Mesenteric fat pad (tissue), 1 donor: ENCODE results near the gene ATIC. TPM values are rescaled to one million over a fixed set of nuclear protein-coding genes. Genes with fewer than 3 reads are reported as not detected.

Experiments used
- DNase-seq: peaks from one replicate; pipeline ENCODE4 v3.0.0-alpha.2; 2020; ENCODE audit warnings: low spot score
- total RNA-seq: library from RNA; stranded (reverse); fragmentation: NEBNext Ultra II Directional; extraction: Animal tissue kit (Norgen Biotek cat#: 25700); gene quantifications from one replicate; pipeline ENCODE4 v1.2.1, GENCODE V29; 2021
- donor health status: DM: yes; HTN: yes; CAD: no.

Gene ATIC
- total RNA-seq, 1 donor from 2014 or later: 88.4 TPM

DNA sequence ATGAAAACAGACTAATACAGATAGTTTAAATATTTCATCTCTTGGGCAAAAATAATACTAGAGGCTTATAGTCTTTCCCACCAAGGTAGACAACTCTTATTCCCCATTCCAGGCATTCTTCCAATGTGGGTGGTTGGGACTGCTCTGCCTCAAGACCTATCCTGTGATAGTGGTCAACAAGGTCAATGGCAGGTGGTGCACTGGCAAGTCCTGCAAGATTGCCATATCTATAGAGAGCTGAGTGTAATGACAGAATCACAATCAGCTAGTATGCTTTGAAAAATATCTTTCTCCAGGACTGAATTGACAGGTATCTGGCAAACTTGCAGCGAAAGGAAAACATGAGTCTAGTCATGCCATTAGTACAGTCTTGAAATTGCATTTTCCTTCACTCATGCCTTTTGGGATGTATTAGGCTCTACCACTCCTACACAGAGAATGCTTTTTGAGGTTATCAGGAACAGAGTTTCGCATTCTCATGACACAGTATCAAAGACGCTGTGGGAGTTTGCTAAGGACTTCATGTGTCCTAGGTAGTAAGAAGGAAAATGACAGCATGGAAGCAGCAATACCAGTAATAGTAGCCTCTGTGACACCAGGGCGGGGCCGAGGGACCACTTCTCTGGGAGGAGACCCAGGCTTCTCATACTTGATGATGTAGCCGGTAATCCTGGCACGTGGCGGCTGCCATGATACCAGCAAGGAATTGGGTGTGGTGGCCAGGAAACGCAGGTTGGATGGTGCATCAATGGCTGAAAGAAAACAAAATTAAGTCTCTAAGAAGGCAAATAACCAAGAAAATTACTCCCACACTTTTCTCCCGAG is 63.0 kb downstream of the ATIC start:
- no peak for DNase-seq

DNA sequence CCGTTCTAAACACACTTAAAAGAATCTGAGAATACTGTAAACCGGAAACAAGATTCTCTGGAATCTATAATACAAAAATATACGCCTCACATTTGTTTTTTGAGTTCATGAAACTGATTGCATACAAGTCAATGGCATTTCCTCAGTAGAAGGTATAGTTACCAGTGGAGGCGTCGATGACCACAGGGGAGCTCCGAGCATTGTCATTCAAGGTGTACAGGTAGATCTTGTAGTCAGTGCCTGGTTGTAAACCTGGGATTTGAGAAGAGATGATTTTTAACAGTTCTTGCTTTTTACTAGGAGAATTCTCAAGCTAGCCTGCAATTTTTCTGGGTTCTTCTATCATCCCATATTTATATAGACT is 63.6 kb downstream of the ATIC start:
- no peak for DNase-seq

DNA sequence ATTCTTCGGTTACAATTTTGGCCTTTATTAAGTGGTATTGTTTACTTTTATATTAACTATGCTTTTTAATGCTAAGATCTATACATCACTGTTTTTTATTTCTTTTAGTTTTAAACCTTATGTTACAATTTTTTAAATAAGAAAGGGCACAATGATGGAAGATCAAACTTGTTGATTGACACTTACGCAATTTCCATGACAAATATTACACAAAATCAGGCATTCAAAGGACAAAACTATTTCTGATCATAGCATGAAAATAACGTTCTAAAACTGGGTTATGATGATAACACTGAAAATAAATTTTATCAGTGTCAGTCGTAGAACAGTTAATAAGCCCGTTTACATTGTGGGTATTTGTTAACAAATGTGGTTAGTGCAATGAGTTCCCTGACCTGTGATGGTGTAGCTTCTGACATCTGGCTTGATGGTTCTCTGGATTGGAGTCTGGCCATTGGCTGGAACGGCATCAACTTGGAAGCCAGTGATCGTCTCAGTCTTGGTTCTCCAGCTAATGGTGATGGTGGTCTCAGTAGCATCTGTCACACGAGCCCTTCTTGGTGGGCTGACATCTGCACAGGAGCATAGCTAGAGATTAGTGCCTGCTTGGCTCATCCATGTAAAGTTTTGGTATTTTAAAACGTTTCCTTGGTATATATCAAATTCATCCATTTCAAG is 64.4 kb downstream of the ATIC start:
- DNase-seq: no peak

DNA sequence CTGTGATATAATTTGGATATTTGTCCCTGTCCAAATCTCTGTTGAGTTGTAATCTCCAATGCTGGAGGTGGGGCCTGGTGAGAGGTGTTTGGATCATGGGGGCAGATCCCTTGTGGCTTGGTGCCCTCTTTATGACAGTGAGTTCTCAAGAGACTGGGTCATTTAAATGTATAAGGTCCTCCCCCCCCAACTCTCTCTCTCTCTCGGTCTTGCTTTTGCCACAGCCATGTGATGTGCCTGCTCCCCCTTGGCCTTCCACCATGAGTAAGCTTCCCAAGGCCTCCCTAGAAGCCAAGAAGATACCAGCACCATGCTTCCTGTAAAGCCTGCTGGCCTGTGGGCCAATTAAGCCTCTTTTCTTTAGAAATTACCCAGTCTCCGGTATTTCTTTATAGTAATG is 65.4 kb downstream of the ATIC start:
- no peak for DNase-seq

DNA sequence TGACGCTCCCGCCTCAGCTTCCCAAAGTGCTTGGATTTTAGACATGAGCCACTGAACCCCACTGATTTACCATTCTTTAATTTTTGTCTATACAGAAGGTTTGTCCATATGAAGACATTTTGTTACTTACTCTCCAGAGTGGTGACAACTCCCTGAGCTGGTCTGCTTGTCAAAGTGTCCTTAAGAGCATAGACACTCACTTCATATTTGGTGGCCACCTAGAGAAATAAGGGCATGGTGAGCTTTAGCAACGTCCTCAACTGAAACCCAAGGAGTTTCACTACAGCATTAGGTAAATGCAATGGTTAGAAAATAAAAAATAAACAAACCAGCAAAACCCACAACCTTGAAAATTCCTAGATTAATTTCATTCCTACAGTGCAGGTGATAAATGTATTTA is 66.2 kb downstream of the ATIC start:
- no peak for DNase-seq

DNA sequence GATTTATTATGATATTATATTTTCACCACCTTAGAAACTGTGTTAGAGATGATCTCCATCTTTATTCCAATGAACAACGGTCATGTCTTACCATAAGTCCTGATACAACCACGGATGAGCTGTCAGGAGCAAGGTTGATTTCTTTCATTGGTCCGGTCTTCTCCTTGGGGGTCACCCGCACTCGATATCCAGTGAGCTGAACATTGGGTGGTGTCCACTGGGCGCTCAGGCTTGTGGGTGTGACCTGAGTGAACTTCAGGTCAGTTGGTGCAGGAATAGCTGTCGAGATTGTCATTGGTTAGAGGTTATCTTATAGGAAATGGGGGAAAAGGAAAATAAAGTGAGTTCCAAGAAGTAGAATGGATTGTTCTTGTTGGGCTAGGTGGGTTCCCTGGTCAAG is 67.2 kb downstream of the ATIC start:
- DNase-seq: no peak

DNA sequence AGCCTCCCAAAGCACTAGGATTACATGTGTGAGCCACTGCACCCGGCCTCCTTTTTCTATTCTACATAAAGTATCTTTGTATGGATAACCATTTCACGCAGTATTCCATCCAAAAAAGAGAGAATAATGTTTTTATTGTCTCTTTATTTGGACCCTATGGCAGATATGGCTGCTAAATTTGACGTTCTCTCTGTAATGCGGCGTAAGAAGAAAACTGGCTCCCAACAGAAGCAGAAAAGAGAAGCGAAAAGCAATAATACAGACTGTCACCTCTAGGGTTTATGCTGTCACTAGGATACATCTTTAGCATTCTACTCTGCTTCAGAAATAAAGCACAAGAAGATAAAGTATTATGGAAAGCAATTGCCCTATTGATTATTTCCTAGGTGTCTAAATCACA is 68.1 kb downstream of the ATIC start:
- no peak for DNase-seq

DNA sequence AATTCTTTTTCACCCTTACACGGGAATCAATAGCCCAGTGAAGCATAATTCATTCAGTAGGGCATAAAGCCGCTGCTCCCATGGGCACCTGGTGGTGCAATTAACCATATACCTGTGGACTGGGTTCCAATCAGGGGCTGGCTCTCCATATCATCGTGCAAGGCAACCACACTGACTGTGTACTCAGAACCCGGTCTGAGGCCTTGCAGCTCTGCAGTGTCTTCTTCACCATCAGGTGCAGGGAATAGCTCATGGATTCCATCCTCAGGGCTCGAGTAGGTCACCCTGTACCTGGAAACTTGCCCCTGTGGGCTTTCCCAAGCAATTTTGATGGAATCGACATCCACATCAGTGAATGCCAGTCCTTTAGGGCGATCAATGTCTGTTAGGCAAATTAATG is 68.8 kb downstream of the ATIC start:
- DNase-seq: no peak

DNA sequence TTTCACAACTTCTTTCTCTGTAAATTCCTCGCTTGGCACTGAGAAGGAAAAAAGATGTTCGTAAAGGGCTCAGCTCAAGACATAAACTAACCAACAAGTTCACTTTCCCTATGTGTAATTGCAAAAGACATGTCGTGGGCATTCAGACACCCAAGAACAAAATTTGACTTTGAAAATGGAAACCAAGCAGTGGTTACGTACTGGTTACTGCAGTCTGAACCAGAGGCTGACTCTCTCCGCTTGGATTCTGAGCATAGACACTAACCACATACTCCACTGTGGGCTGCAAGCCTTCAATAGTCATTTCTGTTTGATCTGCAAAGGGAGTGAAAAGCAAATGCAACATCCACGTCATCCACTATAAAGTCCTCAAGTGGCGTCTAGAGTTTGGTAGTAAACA is 70.2 kb downstream of the ATIC start:
- DNase-seq: no peak

DNA sequence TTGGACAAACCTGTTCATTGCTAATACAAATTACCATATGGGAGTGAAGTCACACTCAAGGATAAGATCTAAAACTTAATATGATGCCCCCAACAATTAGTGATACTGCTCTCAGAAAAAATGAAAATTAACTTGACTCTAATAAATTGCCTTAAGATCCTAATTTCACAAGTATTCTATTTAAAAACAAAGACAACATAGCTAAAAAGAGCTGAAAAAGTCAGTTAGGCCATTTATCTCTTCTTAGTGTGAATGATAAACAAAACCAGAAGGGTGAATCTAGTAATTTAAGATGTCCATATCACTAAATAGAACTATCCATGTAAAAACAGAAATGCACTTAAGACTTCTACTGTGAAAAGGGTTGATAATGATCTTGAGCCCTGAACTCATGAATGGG is 70.6 kb downstream of the ATIC start:
- no peak for DNase-seq

DNA sequence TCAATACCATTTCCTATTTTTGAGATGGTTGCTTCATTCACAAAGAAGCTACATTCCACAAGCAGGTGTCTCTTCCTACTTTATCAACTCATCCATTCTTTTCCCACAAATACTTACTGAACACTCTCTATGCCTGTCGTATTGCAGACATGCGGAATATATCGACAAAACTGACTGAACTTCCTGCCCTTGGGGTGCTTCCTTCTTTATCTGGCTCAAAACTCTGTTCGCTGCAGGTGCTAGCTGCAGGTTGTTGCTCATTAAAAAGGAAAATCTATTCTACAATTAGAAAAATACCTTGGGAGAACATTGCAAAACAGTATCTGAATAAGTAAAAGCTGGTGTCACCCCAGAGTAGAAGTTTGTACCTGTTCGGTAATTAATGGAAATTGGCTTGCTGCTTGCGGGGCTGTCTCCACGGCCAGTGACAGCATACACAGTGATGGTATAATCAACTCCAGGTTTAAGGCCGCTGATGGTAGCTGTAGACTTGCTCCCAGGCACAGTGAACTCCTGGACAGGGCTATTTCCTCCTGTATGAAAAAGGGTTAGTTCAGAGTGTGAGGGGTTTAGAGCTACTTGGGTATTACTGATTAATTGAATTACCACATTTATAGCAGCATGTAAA is 71.9 kb downstream of the ATIC start:
- DNase-seq: no peak

DNA sequence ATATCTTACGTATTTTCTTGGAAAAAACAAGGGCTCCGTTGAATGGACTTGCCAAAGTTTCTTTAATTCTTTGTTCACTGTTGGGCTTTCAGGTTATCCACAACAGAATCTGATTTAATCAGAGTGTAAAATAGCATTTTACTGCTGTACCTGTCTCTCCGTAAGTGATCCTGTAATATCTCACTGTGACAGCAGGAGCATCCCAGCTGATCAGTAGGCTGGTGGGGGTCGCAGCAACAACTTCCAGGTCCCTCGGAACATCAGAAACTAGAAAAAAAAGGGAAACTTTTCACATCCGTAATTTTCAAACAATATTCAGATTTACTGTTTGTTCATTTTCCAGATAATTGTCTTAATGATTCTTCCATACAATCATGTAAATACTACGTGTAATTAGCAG is 72.9 kb downstream of the ATIC start:
- DNase-seq: no peak

DNA sequence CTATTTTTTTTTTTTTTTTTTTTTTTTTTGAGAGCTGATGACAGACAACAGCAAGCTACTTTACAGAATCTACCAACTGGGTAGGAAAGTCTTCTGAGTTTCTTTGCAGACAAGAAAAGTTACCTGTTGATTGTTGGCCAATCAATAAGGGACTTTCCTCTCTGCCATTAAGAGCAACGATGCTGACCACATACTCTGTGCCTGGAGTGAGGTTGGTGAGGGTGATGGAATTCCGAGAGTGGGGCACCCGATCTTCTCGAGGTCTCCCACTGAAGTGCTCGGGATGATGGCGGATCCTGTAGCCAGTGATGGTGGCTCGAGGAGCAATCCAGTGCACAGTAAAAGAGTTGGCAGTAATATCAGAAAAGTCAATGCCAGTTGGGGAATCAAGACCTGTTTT is 74.7 kb downstream of the ATIC start:
- no peak for DNase-seq

DNA sequence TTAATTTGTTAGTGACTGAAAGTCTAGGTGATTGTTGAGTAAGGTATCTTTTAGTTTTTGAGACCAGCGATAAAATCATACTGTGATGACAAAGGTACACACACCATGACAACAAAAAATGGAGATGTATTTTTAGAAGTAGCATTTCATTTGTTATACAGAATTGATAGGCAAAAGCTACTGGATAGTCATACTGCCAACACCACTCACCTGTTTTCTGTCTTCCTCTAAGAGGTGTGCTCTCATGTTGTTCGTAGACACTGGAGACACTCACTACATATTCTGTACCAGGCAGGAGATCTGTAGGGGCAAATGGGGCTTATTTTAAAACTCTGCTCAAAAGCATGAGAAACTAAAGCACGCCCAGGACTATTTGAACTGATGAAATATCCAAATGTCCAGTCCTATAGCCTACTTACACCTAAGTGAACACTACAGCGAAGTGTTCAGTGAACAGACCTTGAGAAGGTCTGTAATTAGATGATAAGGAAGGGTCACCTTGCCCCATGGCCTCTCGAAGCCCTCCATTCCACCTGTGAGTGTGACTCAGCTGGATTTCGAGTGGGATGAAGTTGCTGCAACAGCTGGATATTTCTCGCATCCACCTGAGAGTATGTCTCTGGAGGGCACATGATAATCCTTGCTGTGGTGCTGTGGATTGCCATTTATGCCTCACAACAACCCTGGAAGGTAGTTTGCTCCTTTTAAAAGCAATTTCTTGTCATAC is 76.3 kb downstream of the ATIC start:
- DNase-seq: no peak

DNA sequence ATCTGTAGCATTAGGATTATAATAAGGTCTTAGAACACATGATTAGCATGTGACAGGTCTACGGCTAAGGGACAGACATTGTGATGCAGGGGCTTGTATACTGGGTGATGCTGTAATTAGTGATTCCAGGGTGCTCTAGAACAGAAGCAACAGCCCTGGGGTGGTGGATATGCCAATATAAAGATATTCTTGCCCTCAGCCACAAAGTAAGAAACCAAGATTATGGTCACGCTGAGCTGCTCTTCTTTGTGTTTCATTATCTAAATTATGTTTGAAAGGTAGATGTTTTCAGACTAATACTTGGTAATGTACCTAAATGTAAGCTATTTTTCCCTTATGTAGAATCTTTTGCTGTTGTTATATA is 78.7 kb downstream of the ATIC start:
- no peak for DNase-seq

DNA sequence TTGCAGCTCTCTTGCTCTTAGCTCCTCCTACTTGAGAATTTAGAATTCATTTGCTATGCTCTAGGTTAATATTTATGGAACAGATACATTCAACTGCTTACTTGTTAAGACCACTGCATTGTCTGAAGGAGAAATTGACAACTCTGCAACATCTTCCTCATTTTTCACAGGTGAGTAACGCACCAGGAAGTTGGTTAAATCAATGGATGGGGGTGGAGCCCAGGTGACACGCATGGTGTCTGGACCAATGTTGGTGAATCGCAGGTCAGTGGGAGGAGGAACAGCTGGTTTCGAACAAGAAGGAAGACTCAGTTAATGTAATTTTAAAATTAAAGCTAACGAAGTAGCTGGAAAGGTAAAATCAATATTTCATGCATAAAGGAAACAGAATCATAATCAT is 79.7 kb downstream of the ATIC start:
- DNase-seq: no peak

DNA sequence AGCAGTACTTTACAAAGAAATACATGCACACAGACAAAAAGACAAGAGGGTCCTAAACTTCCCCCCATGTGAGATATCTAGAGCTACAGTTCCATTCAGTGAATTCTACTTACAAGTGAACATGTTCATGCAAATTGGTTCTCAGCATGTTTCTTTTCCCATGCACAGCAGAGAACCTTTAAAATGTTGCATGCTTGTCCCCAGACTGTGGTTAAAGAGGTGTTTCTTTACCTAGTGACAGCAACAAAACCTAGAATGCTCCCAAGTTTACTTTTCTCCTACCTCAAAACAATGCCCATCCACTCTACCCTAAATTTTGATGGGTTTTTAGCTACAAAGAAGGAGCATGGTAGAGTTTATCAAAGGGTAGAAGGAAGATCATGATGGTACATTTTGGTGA is 80.3 kb downstream of the ATIC start:
- DNase-seq: no peak

DNA sequence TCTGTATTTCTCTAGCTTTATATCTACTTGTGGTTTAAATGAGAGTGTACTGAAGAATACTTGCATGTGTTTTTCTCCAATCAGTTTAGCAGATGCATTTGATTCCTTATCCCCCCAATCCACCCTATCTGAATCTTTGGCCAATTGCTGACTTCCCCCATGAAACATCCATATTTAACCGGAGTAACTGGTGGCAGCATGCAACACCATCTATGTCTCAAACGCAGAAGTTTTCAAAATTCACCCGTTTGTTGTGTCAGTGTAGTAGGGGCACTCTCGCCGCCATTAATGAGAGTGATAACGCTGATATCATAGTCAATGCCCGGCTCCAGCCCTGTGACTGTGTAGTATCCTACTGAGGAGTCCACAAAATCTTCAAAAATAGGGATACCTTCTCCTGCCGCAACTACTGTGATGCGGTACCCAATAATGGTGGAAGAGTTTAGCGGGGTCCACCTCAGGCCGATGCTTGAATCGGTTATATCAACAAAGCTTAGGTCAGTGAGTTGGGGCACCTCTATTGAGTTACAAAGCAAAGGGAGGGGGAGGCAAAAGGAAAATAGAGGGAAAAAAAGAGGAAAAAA is 80.9 kb downstream of the ATIC start:
- no peak for DNase-seq

DNA sequence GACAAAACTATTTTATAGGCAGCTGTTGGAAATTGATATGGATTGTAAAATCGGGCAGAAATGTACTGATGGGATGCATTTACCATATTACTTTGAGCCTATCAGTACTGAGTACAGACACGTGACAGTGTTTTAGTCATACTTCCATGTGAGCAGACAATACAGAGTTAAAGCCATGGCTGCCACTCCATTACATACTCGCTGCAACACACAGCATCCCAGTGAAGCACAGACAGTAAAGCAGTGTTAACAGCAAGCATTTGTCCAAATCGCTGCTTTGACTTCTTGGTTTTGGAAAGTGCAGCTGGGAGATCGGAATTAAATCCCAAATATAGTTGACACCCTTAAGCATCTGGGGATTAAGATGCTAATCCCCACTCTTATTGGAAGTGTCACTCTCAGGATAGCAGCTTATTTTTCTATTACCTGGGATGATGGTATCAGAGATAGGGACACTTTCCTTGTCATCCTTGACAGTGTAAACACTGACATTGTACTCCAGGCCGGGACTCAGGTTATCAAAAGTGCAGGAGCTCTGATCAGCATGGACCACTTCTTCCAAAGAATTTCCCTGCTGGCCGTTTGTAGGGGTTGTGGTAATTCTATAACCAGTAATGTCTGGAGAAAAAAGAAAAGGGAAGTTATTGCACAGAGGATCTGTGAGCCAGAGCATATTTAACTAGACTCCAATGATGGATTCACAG is 82.4 kb downstream of the ATIC start:
- no peak for DNase-seq

DNA sequence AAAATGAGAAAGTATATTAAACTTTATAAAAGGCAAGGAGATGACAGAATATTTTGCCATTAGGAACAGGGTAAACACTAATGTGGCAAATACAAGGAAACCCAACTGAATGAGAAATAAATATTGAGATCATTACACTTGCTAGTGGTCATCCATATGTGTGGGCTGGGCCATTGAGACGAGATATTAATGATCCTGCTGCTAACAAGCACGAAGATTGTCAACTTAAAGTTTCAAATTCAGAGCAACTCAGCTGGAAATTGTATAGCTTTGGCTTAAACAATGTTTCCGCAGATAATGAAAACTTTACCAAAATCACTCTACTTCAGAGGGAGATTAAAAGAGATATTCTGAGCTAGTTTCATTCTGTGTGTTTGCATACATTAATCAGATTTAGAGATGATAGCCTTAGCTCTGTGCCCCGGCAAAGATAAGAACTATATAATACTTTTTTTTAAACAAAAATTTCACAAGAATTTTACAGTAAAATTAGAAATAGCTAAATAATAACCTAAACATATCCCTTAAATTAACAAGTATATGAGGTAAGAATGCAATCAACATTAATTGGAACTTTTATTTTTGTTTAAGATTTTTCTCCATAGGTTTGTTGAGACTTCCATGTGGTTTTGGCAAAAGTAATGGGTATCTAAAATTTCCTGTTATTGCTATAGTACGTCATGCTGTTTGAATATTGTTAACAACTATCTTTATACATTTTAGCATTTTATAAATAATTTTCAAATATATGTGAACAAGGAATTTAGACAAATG is 84.0 kb downstream of the ATIC start:
- no peak for DNase-seq
